ENCODE results near the gene CASK.

DNA sequence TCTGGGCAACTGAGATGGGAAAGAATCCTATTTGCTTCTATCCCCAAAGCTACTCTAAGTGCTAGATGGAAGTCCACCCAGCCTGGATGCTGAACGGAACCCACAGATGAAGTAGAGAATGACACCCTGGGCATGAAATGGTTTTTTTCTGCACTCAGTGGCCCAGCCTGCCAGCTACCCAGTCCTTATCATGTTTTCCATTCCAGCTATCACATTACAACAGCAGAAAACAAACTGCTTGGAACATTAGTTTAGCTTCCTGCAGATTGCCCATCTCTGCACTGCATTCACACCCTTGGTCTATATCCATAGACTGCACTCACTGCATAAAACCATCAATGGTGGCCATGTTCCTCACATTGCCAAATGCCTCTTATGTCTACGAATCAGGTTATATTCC is 397.1 kb downstream of the CASK start:
- TF ChIP-seq KLF13 (tag; IDR thresholded peaks at IDR 0.05; ENCODE audit: borderline replicate concordance, low read depth) (no peak), MTA2 (IDR thresholded peaks at IDR 0.05; ENCODE audit: low read depth) (no peak), ZNF143 (CRISPR knock-in tag; IDR thresholded peaks at IDR 0.05) (no peak), TBP (optimal IDR thresholded peaks at IDR 0.05; ENCODE audit: low read depth, low read length) (no peak)
- TF ChIP-seq, protein P1, sequence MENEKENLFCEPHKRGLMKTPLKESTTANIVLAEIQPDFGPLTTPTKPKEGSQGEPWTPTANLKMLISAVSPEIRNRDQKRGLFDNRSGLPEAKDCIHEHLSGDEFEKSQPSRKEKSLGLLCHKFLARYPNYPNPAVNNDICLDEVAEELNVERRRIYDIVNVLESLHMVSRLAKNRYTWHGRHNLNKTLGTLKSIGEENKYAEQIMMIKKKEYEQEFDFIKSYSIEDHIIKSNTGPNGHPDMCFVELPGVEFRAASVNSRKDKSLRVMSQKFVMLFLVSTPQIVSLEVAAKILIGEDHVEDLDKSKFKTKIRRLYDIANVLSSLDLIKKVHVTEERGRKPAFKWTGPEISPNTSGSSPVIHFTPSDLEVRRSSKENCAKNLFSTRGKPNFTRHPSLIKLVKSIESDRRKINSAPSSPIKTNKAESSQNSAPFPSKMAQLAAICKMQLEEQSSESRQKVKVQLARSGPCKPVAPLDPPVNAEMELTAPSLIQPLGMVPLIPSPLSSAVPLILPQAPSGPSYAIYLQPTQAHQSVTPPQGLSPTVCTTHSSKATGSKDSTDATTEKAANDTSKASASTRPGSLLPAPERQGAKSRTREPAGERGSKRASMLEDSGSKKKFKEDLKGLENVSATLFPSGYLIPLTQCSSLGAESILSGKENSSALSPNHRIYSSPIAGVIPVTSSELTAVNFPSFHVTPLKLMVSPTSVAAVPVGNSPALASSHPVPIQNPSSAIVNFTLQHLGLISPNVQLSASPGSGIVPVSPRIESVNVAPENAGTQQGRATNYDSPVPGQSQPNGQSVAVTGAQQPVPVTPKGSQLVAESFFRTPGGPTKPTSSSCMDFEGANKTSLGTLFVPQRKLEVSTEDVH (IDR thresholded peaks at IDR 0.05; ENCODE audit: low read depth, partially characterized antibody), result no peak
- TF ChIP-seq, protein P2, sequence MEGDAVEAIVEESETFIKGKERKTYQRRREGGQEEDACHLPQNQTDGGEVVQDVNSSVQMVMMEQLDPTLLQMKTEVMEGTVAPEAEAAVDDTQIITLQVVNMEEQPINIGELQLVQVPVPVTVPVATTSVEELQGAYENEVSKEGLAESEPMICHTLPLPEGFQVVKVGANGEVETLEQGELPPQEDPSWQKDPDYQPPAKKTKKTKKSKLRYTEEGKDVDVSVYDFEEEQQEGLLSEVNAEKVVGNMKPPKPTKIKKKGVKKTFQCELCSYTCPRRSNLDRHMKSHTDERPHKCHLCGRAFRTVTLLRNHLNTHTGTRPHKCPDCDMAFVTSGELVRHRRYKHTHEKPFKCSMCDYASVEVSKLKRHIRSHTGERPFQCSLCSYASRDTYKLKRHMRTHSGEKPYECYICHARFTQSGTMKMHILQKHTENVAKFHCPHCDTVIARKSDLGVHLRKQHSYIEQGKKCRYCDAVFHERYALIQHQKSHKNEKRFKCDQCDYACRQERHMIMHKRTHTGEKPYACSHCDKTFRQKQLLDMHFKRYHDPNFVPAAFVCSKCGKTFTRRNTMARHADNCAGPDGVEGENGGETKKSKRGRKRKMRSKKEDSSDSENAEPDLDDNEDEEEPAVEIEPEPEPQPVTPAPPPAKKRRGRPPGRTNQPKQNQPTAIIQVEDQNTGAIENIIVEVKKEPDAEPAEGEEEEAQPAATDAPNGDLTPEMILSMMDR (IDR thresholded peaks at IDR 0.05 in 2 of 3, conservative IDR thresholded peaks at IDR 0.05 in 1 of 3; ENCODE audit: insufficient read depth in 2 of 3, low read depth in 1 of 3, low read length in 3 of 3), result no peak
